NB4 (cell line): ENCODE data around the gene DPF1.

Experiments used
- CTCF ChIP-seq: IDR thresholded peaks from one replicate; pipeline ENCODE4 v1.5.1; 2012; ENCODE audit warnings: low read depth, low read length
- POLR2A ChIP-seq: IDR thresholded peaks from 2 replicates; pipeline ENCODE4 v1.6.1; 2011; ENCODE audit warnings: mild to moderate bottlenecking; ENCODE audit not compliant: insufficient read length; ENCODE audit errors: extremely low read depth

GRCh38 chr19:38234615-38235014 is 10.6 kb upstream of the DPF1 start:
- TF ChIP-seq CTCF (no peak), POLR2A (no peak)
